ENCODE data around the gene LGMN.
"Not testable (repeated sequence)": the region's sequence is repeated elsewhere in the genome, so short reads cannot be mapped to it uniquely, and the experiment has no call there.

LGMN gene

DNA sequence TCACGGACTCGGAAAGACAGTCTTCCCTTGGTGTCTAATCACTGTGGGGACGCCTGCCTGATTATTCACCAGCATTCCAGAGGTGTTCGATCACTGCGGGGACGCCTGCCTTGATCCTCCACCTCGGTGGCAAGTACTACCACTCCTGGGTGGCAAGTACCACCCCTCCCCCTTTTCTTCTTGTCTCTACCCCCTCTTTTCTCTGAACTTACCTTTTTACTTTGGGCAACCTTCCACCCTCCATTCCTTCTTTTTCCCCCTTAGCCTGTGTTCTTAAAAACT lies 12.0 kb upstream of the LGMN start:
- DNase-seq (ENCODE audit: low read depth, low spot score): no peak

GRCh38 chr14:92759679-92760523 lies 11.5 kb upstream of the LGMN start:
- no peak for DNase-seq (ENCODE audit: low read depth, low spot score)

GRCh38 chr14:92759300-92759678 lies 10.9 kb upstream of the LGMN start:
- no peak for DNase-seq (ENCODE audit: low read depth, low spot score)

DNA sequence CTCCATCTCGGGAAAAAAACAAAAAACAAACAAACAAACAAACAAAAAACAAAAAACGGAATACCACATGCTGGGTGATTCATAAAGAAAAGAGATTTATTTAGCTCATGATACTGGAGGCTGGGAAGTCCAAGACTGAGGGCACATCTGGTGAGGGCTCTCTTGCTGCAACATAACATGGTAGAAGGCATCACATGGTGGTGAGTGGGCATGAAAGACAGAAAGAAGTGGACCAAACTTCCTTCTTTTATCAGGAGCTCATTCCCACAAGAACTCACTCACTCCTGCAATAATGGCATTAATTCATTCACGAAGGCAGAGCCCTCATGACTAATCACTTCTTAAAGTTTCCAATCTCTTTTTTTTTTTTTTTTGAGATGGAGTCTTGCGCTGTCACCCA lies 8.0 kb upstream of the LGMN start:
- DNase-seq (ENCODE audit: low read depth, low spot score): no peak

- no peak for DNase-seq (ENCODE audit: low read depth, low spot score)
Measured at GRCh38 chr14:92755495-92755894, 7.1 kb upstream of the LGMN start.

DNA sequence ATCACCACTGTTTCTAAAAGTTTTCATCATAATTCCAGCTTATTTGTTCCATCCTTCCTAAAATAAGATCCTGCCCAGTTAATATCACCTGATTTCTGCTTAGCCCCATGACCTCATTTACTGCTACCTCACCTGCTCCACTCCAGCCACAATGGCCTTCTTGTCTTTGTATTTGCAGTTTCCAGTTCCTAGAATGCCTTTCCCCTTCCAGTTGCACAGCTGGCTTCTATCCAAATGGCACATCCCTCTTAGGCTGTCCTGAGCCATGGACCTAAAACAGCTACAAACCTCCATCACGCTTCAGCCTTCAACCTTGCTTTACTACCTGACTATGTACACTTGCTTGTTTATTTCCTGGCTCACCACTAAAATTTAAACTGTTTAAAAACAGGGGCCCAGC lies 6.5 kb upstream of the LGMN start:
- DNase-seq (ENCODE audit: low read depth, low spot score): no peak

DNA sequence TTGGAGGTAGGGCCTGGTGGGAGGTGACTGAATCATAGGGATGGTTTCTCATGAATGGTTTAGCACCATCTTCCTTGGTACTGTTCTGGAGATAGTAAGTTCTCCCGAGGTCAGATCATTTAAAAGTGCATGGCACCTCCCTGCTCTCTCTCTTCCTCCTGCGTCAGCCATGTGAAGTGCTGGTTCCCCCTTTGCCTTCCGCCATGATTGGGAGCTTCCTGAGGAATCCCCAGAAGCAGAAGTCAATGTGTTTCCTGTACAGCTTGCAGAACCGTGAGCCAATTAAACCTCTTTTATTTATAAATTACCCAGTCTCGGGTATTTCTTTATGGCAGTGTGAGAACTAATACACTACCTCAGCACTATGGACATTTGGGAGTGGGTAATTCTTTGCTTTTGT lies 4.8 kb upstream of the LGMN start:
- DNase-seq (ENCODE audit: low read depth, low spot score): no peak

GRCh38 chr14:92751819-92752218 lies 3.4 kb upstream of the LGMN start:
- DNase-seq (ENCODE audit: low read depth, low spot score): no peak

- DNase-seq (ENCODE audit: low read depth, low spot score): no peak
Measured at GRCh38 chr14:92750994-92751400, 2.6 kb upstream of the LGMN start.

GRCh38 chr14:92750222-92750728 lies 1.8 kb upstream of the LGMN start:
- DNase-seq (ENCODE audit: low read depth, low spot score): not testable (repeated sequence)

- no peak for DNase-seq (ENCODE audit: low read depth, low spot score)
Measured at GRCh38 chr14:92747701-92748258, 647 bp downstream of the LGMN start.

DNA sequence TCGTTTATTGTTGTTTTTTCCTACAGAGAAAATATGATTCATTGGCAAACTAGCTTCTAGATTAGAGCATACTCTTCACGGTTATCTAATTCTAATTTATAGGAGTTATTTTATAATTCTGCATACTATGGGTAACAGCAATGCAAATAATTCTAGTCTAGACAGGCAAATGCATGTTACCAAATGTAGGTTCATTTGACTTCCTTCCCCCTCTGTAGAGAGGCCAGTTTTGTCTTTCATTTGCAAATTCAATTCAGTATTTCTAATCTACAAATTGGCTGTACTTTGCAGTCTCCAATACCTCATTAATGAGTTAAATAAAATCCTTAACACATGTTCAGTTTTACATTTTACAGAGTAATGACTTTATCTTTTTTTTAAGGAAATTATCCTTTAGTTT lies 4.2 kb downstream of the LGMN start:
- no peak for DNase-seq (ENCODE audit: low read depth, low spot score)

DNA sequence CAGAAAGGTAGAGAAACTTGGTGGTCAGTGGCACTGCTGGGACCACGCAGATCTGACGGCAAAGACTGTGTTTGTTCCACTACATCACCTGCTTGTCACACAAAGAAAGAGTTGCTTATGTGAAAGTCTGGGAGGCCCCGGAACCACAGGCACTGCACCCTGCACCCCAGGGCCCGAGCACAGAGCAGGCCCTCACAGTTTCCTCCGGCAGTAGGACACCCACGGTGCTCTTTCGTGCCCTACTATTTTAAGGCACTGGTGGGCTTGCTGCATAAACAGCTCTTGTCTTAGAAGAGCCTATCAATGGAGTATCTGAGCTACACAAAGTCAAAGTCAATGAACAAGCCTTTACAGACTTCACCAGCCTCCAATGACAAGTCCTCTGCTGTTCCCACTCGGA lies 8.0 kb downstream of the LGMN start:
- DNase-seq (ENCODE audit: low read depth, low spot score): no peak

GRCh38 chr14:92737619-92738188 lies 10.7 kb downstream of the LGMN start:
- no peak for DNase-seq (ENCODE audit: low read depth, low spot score)

- no peak for DNase-seq (ENCODE audit: low read depth, low spot score)
Measured at GRCh38 chr14:92737206-92737605, 11.2 kb downstream of the LGMN start.

DNA sequence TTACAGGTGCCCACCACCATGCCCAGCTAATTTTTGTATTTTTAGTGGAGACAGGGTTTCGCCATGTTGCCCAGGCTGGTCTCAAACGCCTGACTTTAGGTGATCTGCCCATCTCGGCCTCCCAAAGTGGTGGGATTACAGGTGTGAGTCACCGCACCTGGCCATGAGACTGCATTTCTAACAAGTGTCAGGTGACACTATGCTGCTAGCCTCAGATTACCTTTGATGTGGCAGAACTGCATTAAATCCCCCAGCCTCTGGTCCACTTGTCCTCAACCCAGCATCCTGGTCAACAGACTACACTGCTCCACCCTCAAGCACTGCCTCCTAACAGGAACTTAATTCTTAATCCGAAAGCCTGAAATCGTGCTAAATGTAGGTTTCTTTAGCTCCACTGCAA lies 13.1 kb downstream of the LGMN start:
- DNase-seq (ENCODE audit: low read depth, low spot score): no peak

DNA sequence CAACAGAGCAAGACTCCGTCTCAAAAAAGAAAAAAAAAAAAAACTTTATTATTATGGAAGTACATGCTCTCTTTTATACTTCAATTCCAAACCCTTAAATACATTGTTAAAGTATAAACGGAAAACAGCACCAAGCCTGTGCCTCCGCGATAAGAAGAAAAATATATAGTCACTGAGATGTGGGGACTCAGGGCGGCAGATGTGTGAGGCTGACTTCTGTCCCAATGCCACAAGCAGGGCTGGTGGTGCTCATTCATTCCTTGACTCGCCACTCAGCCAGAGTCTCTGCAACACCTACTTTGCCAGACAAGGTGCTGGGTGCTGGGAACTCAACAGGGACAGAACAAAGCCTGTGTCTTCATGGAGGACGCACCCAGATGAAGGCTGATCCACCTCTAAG lies 13.8 kb downstream of the LGMN start:
- no peak for DNase-seq (ENCODE audit: low read depth, low spot score)

DNA sequence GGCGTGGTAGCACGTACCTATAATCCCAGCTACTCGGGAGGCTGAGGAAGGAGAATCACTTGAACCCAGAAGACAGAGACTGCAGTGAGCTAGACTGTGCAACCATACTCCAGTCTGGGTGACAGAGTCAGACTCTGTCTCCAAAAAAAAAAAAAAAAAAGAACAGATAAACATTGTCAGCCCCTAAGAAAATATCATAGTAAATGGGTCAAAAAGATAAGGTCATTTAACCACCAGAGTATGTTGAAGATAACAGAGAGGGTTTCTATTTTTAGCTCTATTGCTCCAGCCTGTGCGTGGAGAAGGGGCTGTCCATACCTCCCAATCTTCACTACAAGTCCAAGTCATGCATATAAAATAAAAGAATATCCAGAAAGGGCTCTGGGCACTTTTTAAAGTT lies 15.4 kb downstream of the LGMN start:
- DNase-seq (ENCODE audit: low read depth, low spot score): no peak

DNA sequence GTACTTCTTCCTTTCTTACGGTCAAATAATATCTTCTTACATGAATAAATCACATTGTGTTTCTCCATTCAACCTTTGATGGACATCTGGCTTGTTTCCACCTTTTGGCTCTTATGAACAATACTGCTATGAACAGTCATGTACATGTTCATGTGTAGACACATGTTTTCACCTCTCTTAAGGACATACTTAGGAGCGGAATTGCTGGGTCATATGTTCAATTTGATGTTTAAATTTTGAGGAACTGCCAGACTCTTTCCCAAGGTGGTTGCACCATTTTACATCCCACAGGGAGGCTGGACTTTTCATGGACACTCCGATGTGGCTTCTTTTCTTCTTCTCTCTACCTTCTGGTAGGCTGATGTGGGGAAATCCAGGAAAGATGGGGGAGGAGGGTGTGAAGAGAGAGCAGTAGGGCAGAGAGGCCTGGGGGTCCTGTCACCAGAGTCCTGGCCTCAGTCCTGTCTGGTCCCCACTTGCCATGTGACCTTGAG lies 16.8 kb downstream of the LGMN start:
- DNase-seq (ENCODE audit: low read depth, low spot score): no peak

DNA sequence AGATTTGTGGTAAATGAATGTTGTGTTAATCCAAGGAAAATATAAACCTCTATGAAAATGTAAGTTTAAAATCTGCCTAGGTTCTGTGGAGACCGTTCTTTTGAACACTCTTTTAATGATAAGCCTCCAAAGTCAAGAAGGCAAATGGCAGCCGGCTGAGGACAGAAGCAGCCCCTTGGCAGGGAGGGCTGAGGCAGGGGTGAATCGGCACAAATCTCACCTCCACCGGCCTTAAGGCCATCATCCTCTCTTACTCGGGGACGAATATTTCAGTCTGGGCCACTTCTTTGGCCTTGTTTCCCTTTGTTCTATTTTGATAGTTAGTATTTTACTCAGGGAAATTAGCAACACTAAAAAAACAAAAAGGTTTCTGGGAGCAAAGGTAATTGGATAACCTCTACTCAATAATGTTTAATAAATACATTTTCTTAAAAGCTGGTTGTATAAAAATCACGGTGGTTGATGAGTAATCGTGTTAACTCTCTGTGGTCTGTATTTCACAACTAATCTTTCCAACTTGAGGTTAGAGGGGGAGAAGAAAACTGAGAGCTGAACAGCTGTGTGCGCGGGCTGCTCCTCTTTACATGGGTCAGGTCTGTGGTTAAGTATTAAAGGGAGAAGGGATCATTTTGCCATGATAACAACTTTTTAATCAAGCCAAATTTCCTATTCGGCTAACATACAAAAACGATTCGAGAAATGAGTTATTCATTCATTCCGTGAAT lies 18.6 kb downstream of the LGMN start:
- peak; percentile 32 for DNase-seq (ENCODE audit: low read depth, low spot score)

DNA sequence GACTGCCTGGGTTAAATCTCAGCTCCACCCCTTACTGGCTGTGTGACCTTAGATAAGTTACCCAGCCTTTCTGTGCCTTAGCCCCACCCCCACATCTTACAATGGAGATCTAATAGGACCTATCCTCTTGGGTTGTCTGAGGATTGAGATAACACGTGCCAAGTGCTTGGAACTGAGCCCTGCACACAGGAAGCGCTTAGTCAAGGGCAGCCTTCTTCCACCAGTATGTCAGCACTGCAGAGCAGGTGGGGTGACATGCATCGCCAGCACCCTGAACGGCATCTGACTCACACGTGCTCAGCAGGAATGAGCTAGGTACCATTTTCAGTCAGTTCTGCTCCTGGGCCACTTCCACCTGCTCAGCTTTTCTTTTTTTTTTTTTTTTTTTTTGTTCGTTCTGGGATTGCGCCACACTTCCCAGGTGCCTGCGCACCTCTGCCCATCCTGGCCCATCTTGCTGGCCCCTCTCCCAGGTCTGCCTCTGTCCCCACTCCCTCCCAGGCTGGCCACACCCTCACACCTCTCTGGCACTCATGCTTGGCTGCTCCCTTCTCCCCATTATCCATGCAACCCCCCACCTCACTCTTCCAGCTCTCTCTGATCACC lies 19.6 kb downstream of the LGMN start:
- DNase-seq (ENCODE audit: low read depth, low spot score): no peak

DNA sequence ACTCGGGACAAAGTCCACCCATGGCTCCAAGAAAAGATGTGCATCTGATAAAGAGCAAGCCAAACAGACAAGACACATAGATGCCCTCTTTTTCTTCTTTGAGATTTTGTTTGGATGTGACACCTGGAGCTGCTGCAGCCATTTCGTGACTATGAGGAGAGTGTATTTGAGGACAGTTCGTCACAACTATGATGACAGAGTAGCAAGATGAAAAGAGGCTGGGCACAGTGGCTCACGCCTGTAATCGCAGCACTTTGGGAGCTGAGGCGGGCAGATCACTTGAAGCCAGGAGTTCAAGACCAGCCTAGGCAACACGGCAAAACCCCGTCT lies 21.5 kb downstream of the LGMN start:
- no peak for DNase-seq (ENCODE audit: low read depth, low spot score)
